IPS-18a (cell line): ENCODE data around the gene GRIN1.

Experiments used
- H3K27ac ChIP-seq: one replicate; pipeline ENCODE4 v1.5.1; 2013; ENCODE audit warnings: low read length
- H3K27me3 ChIP-seq: one replicate; pipeline ENCODE4 v1.6.1; 2013; ENCODE audit warnings: mild to moderate bottlenecking, low read length; ENCODE audit not compliant: control insufficient read depth, insufficient read depth
- H3K36me3 ChIP-seq: one replicate; pipeline ENCODE4 v1.6.1; 2013; ENCODE audit warnings: low read depth, low read length; ENCODE audit not compliant: control insufficient read depth
- H3K4me1 ChIP-seq: one replicate; pipeline ENCODE4 v1.6.1; 2013; ENCODE audit warnings: low read depth, low read length; ENCODE audit not compliant: control insufficient read depth
- H3K4me3 ChIP-seq: one replicate; pipeline ENCODE4 v1.5.1; 2013; ENCODE audit warnings: low read length
- H3K9ac ChIP-seq: one replicate; pipeline ENCODE4 v1.6.1; 2013; ENCODE audit warnings: mild to moderate bottlenecking, low read length, moderate library complexity
- H3K9me3 ChIP-seq: one replicate; pipeline ENCODE4 v1.6.1; 2013; ENCODE audit warnings: low read depth, low read length; ENCODE audit not compliant: control insufficient read depth

Gene GRIN1

DNA sequence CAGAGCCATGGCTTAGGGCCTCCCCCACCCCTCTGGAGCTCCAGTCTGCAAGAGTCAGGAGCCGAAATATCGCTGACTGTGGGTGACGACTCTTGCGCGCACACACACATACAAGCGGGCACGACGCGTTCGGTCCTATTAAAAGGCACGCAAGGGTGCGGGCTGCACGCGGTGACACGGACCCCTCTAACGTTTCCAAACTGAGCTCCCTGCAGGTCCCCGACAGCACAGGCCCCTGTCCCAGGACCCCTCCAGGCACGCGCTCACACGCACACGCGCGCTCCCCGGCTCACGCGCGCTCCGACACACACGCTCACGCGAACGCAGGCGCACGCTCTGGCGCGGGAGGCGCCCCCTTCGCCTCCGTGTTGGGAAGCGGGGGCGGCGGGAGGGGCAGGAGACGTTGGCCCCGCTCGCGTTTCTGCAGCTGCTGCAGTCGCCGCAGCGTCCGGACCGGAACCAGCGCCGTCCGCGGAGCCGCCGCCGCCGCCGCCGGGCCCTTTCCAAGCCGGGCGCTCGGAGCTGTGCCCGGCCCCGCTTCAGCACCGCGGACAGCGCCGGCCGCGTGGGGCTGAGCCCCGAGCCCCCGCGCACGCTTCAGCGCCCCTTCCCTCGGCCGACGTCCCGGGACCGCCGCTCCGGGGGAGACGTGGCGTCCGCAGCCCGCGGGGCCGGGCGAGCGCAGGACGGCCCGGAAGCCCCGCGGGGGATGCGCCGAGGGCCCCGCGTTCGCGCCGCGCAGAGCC is at the start of gene GRIN1:
TSS of gene GRIN1 (plus strand) at position 433 of the 746 bp plus-strand sequence. CDS start 333 bp downstream, outside the sequence.
- Histone ChIP-seq H3K9me3 (no peaks in the 10 kb centered on the region), H3K9ac (no peak within 1 kb of the TSS), H3K4me3 (no peak within 1 kb of the TSS), H3K27me3 (peaks cover 88% of the 10 kb centered on the region), H3K4me1 (no peaks in the 10 kb centered on the region), H3K36me3 (no peaks in the 10 kb centered on the region), H3K27ac (no peak within 1 kb of the TSS)

DNA sequence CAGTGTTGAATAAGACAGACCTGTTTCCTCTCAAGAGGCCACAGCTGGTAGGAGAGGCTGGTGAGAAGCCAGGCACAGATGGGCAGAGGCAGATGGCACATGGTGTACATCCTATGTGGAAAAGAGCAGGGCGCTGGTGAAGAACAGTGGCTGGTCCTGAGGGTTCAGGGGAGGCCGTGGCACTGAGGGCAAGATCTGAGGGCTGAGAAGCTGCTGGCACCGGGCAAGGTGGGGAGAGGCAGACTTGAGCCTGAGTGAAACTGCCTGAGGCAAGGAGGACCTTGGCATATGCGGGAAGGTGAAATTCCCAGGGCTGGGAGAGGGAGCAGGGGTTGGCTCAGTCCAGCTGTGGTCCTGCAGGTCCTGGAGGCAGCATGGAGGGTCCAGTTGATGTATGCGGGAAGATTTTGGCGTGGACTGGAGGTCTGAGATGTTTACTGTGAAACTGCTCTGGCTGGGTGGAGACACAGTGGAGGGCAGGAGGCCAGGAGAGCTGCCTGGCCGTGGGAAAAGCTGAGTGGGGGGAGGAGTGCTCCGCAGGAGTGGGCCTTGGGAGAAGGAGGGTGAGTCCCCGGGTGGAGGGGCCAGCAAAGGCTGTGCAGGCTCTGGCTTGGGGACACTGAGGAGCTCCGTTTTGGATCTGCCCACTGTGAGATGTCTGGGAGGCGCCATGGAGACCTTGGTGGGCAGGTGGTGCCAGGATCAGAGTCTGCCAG is 49.6 kb upstream of the GRIN1 start:
- Histone ChIP-seq H3K9me3 (no peaks in the 10 kb centered on the region), H3K4me3 (no peak overlapping the region), H3K4me1 (peaks cover 7% of the 10 kb centered on the region), H3K27me3 (peaks cover 20% of the 10 kb centered on the region), H3K9ac (no peak overlapping the region), H3K27ac (no peak overlapping the region), H3K36me3 (peaks cover 2% of the 10 kb centered on the region)

DNA sequence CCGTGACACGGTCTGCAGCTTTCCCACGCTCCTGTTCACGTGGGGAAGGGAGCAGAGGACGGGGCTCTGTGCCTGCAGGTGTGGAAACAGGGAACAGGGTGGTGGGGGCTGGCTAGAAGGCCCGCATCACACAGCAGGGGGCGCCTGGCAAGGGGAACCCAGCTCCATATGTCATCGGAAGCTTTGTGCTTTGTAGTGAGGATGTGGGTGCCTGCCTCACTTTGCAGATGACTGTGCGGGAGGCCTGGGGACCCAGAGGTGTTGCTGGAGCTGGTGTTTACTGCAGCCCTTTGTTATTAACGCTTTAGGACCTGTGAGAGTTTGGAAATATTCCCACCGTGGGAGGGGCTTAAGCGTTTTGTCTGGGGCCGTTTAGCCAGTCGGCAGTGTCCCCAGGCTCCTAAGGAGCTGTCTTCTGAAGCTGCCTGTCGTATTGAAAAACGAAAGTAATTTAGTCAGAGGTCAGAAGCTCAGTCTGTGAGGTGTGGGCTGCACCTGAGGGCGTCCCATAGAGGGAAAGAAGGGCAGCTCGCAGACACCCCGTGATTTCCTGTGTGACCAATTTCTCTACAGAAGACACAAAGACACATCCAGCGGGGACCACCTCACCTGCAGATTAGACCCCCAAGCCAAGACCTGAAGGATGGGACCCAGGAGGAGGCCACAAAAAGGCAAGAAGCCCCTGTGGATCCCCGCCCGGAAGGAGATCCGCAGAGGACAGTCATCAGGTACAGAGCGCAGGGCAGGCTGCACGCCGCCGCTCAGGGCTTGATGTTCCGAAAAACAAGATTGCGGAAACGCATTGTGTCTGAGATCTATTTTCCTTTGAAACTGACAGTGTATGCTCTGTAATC is 43.1 kb upstream of the GRIN1 start:
- H3K9me3 ChIP-seq = no peaks in the 10 kb centered on the region
- H3K9ac ChIP-seq = no peak overlapping the region
- H3K36me3 ChIP-seq = peaks cover 13% of the 10 kb centered on the region
- H3K27ac ChIP-seq = no peak overlapping the region
- H3K4me1 ChIP-seq = no peaks in the 10 kb centered on the region
- H3K4me3 ChIP-seq = no peak overlapping the region
- H3K27me3 ChIP-seq = no peaks in the 10 kb centered on the region

DNA sequence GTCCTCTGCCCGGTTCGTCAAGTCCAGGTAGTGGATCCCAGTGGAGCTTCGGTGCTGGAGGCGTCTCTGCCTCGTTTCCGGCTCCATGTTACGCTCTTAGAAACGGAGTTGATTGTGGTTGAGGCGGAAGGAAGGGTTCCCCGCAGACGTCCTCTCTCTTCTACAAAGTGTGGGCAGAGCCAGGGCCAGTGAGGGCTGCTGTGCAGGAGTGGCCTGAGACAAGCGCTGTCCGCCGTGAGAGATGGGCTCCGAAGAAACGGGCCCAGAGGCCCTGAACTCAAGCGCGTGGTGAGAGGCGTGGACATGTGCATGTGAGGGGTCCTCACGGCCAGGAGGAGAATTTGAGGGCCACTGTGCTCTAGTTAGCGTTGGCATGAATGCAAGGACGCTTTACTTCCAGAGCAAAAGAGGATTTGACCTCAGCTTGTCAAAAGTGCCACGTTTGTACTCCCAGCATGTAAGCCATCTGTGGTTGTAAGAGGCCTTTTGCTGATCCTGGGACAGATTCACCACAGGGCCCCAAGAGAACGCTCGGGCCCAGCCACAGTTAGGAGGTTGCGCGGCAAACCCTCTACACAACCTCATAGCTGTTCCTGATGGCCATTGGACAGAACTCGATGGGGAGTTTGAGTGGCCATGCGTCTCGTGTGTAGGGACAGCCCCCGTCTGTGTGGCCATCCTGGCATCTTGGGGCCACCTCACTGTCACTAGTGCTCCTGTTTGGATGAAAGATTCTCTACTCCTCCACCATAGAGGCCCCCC is 42.0 kb upstream of the GRIN1 start:
- peaks cover 22% of the 10 kb centered on the region for H3K36me3 ChIP-seq
- H3K4me3 ChIP-seq = no peak overlapping the region
- H3K9ac ChIP-seq = no peak overlapping the region
- no peaks in the 10 kb centered on the region for H3K9me3 ChIP-seq
- no peaks in the 10 kb centered on the region for H3K27me3 ChIP-seq
- no peak overlapping the region for H3K27ac ChIP-seq
- no peaks in the 10 kb centered on the region for H3K4me1 ChIP-seq

DNA sequence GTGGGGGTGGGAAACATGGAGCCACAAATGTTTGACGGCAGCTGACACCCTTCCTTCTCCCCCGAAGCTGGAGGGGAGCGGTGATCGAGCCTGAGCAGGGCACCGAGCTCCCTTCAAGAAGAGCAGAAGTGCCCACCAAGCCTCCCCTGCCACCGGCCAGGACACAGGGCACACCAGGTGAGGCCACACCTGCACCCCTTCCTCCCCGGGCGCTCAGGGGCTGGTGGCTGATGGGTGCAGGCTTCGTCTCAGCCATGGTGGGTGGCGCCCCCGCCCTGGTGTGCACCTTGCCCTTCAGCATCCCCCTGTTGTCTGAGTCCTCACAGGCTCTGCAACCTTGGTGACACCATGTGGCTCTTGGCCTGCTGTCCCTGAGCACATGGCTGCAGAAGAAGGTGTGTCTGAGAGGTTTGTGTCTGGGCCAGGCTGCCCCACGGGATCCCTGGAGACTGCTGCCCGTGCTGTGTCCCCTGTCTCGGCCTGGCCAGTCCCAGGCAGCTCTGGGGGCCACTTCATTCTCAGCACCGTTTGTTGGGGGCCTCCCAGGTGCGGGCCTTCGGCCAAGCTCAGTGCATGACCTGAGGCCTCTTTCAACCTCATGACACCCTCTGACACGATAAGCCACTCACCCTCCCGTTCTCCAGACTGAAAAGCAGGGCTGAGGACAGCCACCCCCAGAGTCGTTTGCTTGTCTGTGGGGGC is 41.0 kb upstream of the GRIN1 start:
- no peak overlapping the region for H3K27ac ChIP-seq
- H3K27me3 ChIP-seq = no peaks in the 10 kb centered on the region
- H3K9me3 ChIP-seq = no peaks in the 10 kb centered on the region
- H3K9ac ChIP-seq = no peak overlapping the region
- H3K36me3 ChIP-seq = peaks cover 31% of the 10 kb centered on the region
- no peak overlapping the region for H3K4me3 ChIP-seq
- no peaks in the 10 kb centered on the region for H3K4me1 ChIP-seq

DNA sequence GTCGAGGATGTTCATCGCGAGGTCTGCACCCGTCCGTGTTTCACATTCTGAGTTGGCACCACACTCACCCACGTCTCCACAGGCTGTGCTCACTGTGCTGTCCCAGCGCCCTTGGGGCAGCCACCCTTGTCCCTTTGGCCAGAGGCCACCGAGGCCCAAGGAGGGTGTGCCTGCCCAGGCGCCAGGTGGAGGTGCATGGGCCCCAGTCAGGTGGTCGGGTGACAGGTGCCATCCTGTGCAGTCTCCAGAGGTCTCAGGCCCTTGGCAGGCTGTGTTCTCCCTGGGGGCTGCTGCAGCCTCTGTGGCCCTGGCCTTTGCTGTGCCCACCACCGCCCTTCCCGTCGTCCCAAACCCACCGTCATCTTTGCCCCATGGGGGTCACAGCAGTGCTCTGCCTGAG is 39.7 kb upstream of the GRIN1 start:
- Histone ChIP-seq H3K4me3 (no peak overlapping the region), H3K36me3 (peaks cover 42% of the 10 kb centered on the region)

DNA sequence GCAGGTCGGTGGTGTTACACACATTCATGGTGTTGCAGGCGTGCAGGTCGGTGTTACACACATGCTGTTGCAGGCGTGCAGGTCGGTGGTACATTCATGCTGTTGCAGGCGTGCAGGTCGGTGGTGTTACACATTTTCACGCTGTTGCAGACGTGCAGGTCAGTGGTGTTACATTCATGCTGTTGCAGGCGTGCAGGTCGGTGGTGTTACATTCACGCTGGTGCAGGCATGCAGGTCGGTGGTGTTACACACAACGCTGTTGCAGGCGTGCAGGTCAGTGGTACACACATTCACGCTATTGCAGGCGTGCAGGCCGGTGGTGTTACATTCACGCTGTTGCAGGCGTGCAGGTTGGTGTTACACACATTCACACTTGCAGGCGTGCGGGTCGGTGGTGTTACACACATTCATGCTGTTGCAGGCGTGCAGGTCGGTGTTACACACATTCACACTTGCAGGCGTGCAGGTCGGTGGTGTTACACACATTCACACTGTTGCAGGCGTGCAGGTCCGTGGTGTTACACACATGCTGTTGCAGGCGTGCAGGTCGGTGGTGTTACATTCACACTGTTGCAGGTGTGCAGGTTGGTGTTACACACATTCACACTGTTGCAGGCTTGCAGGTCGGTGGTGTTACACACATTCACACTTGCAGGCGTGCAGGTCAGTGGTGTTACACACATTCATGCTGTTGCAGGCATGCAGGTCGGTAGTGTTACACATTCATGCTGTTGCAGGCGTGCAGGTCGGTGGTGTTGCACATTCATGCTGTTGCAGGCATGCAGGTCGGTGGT is 35.6 kb upstream of the GRIN1 start:
- Histone ChIP-seq H3K4me1 (no peaks in the 10 kb centered on the region), H3K4me3 (no peak overlapping the region), H3K27ac (no peak overlapping the region), H3K27me3 (no peaks in the 10 kb centered on the region), H3K36me3 (peaks cover 29% of the 10 kb centered on the region), H3K9ac (no peak overlapping the region), H3K9me3 (no peaks in the 10 kb centered on the region)

More for the DNA sequence above, 39.7 kb upstream of the GRIN1 start:
- H3K27me3 ChIP-seq = no peaks in the 10 kb centered on the region
- no peaks in the 10 kb centered on the region for H3K9me3 ChIP-seq
- no peaks in the 10 kb centered on the region for H3K4me1 ChIP-seq
- no peak overlapping the region for H3K27ac ChIP-seq
- H3K9ac ChIP-seq = no peak overlapping the region

DNA sequence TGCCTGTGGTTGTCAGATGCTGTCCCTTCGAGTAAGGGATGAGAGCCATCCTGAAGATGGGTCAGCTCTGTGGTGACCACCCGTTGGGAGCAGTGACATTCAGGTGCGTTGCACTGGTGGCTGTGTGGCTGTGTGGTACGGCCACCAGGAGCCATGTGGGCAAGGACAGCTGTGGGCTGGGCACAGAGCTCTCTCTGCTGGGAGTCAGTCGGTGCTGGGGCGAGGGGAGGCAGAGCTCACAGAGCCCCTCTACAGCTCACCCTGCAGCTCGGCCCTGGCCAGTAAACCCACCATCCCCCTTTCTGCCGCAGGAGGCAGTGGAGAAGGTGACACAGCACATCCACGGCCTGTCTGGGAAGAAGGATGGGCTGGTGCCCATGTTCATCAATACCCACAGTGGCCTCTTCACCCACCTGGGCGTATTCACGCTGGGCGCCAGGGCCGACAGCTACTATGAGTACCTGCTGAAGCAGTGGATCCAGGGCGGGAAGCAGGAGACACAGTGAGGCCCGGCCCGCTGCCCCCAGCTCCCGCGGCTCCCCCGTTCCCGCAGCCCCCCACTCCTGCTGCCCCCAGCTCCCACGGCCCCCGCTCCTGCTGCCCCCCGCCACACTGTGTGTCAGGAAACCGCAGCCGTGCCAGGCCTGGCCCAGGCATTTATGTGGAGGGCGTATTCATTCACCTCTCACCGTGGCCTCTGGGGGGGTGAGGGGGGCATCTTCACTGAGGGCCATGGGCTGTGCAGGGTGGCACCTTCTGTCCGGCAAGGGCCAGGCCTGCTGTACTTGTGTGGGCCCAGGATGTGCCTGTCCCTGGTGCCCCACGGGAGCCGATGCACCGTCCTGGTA is 32.9 kb upstream of the GRIN1 start:
- Histone ChIP-seq H3K36me3 (peaks cover 28% of the 10 kb centered on the region), H3K4me3 (no peak overlapping the region), H3K9me3 (no peaks in the 10 kb centered on the region), H3K27me3 (no peaks in the 10 kb centered on the region), H3K4me1 (no peaks in the 10 kb centered on the region), H3K9ac (no peak overlapping the region), H3K27ac (no peak overlapping the region)

DNA sequence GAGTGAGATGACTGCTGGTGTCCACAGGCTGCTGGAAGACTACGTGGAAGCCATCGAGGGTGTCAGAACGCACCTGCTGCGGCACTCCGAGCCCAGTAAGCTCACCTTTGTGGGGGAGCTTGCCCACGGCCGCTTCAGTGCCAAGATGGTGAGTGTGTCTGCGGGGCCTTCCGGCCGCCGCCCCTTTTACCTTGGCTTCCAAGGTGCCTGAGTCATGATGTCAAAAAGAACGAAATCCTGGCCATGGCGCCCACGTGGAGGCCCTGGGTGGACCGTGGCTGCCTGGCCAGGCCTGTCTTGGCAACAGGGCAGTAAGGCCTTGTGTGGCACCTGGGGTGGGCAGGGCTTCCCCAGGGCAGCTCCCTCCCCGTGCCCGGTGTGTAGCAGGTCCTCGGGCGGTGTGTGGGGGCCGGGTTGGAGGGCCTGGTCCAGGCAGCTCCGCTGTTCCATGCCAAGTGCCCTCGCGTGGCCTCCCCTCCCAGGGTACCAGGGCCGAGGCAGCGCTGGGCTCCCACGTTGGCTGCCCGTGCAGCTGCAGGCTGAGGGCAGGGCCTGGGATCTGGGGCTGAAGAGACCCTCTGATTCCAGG is 32.2 kb upstream of the GRIN1 start:
- H3K9me3 ChIP-seq = no peaks in the 10 kb centered on the region
- H3K36me3 ChIP-seq = peaks cover 22% of the 10 kb centered on the region
- no peak overlapping the region for H3K9ac ChIP-seq
- H3K27ac ChIP-seq = no peak overlapping the region
- H3K4me3 ChIP-seq = no peak overlapping the region
- no peaks in the 10 kb centered on the region for H3K27me3 ChIP-seq
- H3K4me1 ChIP-seq = no peaks in the 10 kb centered on the region
